CD14-positive monocyte (primary cell): ENCODE data around the gene SYCP2L. TPM values are rescaled to one million over a fixed set of nuclear protein-coding genes. Genes with fewer than 3 reads are reported as not detected.

ENCODE experiments used
- DNase-seq, 3 donors: peaks; one replicate each; pipeline ENCODE4 v3.0.0-alpha.2; 2011 to 2022
- H2AFZ ChIP-seq: 2 replicates; pipeline ENCODE4 v1.6.0; 2012; ENCODE audit warnings: mild to moderate bottlenecking, low read depth, low read length, inconsistent platforms; ENCODE audit not compliant: insufficient read depth, poor library complexity, severe bottlenecking
- H3K27ac ChIP-seq, 2 donors: 1 replicate in 1 of 2; 2 replicates in 1 of 2; pipeline ENCODE4 v1.5.1; 2012 to 2013; ENCODE audit warnings: low read length in 2 of 2, control low read depth in 1 of 2, inconsistent platforms in 1 of 2, low read depth in 1 of 2, mild to moderate bottlenecking in 1 of 2
- H3K27me3 ChIP-seq, 2 donors: one replicate each; pipeline versions ENCODE4 v1.6.0 to v1.6.1; 2011 to 2013; ENCODE audit warnings: low read length in 2 of 2; ENCODE audit not compliant: control insufficient read depth in 2 of 2, insufficient read depth in 2 of 2
- H3K36me3 ChIP-seq, 2 donors: replicated peaks in 1 of 2; 1 replicate in 1 of 2; 2 replicates in 1 of 2; pipeline versions ENCODE4 v1.5.1 to v1.6.1; 2012 to 2013; ENCODE audit warnings: low read length in 2 of 2, control low read depth in 1 of 2, inconsistent platforms in 1 of 2, mild to moderate bottlenecking in 1 of 2; ENCODE audit not compliant: insufficient read depth in 2 of 2, control insufficient read depth in 1 of 2
- H3K4me1 ChIP-seq, 2 donors: 1 replicate in 1 of 2; 2 replicates in 1 of 2; pipeline versions ENCODE4 v1.5.1 to v1.6.1; 2012 to 2013; ENCODE audit warnings: low read length in 2 of 2, control low read depth in 1 of 2, inconsistent platforms in 1 of 2, mild to moderate bottlenecking in 1 of 2, moderate library complexity in 1 of 2; ENCODE audit not compliant: insufficient read depth in 2 of 2, control insufficient read depth in 1 of 2
- H3K4me2 ChIP-seq: replicated peaks from 2 replicates; pipeline ENCODE3; 2012; ENCODE audit warnings: low read length, moderate library complexity, mild to moderate bottlenecking; ENCODE audit not compliant: poor library complexity, severe bottlenecking; ENCODE audit errors: extremely low read depth
- H3K4me3 ChIP-seq, 3 experiments: fragments of 200-600 bp in 1 of 3; sonication (generic) in 1 of 3; replicated peaks in 1 of 3; 1 replicate in 2 of 3; 2 replicates in 1 of 3; pipeline ENCODE4 v1.5.1; 2011 to 2013; ENCODE audit warnings: low read length in 3 of 3, mild to moderate bottlenecking in 3 of 3, control low read depth in 2 of 3, low read depth in 2 of 3, inconsistent platforms in 1 of 3, moderate library complexity in 1 of 3
- H3K79me2 ChIP-seq: 2 replicates; pipeline ENCODE4 v1.6.0; 2012; ENCODE audit warnings: mild to moderate bottlenecking, control low read depth, inconsistent platforms, low read length, moderate library complexity; ENCODE audit not compliant: insufficient read depth
- H3K9ac ChIP-seq: 2 replicates; pipeline ENCODE4 v1.6.0; 2017; ENCODE audit warnings: low read length, mild to moderate bottlenecking; ENCODE audit not compliant: insufficient read depth, poor library complexity, severe bottlenecking
- H3K9me3 ChIP-seq, 2 donors: replicated peaks in 1 of 2; 1 replicate in 1 of 2; 2 replicates in 1 of 2; pipeline versions ENCODE4 v1.5.1 to v1.6.1; 2012 to 2013; ENCODE audit warnings: low read length in 2 of 2, control low read depth in 1 of 2; ENCODE audit not compliant: control insufficient read depth in 1 of 2, insufficient read depth in 1 of 2
- H4K20me1 ChIP-seq: 2 replicates; pipeline ENCODE4 v1.6.0; 2012; ENCODE audit warnings: mild to moderate bottlenecking, low read length, control low read depth, moderate library complexity; ENCODE audit not compliant: insufficient read depth
- H3K27ac Mint-ChIP-seq, 7 donors: one replicate each; pipeline ENCODE4 v1.8.0; 2020; ENCODE audit warnings: mild to moderate bottlenecking in 7 of 7, mixed read lengths in 7 of 7, moderate library complexity in 6 of 7, inconsistent platforms in 2 of 7
- H3K27me3 Mint-ChIP-seq, 3 donors: one replicate each; pipeline ENCODE4 v1.8.0; 2021 to 2022; ENCODE audit warnings: low read depth in 3 of 3, mild to moderate bottlenecking in 3 of 3, mixed read lengths in 3 of 3, moderate library complexity in 3 of 3, inconsistent platforms in 1 of 3
- H3K36me3 Mint-ChIP-seq, 2 donors: one replicate each; pipeline ENCODE4 v1.8.0; 2020; ENCODE audit warnings: mixed read lengths in 2 of 2, inconsistent platforms in 1 of 2, mild to moderate bottlenecking in 1 of 2
- H3K4me1 Mint-ChIP-seq: one replicate; pipeline ENCODE4 v1.8.0; 2020; ENCODE audit warnings: mild to moderate bottlenecking, mixed read lengths
- H3K4me3 Mint-ChIP-seq, 2 donors: one replicate each; pipeline ENCODE4 v1.8.0; 2020; ENCODE audit warnings: mild to moderate bottlenecking in 2 of 2, mixed read lengths in 2 of 2, moderate library complexity in 1 of 2
- H3K9me3 Mint-ChIP-seq, 7 donors: one replicate each; pipeline ENCODE4 v1.8.0; 2020 to 2022; ENCODE audit warnings: mixed read lengths in 7 of 7, mild to moderate bottlenecking in 6 of 7, moderate library complexity in 6 of 7, inconsistent platforms in 2 of 7
- CTCF ChIP-seq: fragments of 200-600 bp; IDR thresholded peaks from one replicate; pipeline ENCODE4 v1.8.0; 2022; ENCODE audit warnings: antibody characterized with exemption, mild to moderate bottlenecking
- WGBS: methylation state at CpG from one replicate; pipeline ENCODE4 v1.1.5; 2013; ENCODE audit warnings: missing lambda C conversion rate; ENCODE audit not compliant: insufficient coverage; 5-methylcytosine and 5-hydroxymethylcytosine counted together
- intact Hi-C, 2 donors: fragments of 100-400 bp; cut with micrococcal nuclease; formaldehyde crosslinking; loops; one replicate each; pipeline versions ENCODE4 v1.15.0 to v1.15.1; 2023
- polyA plus RNA-seq, 3 donors: library from polyadenylated mRNA; depleted of rRNA in 1 of 3; unstranded in 2 of 3; stranded (reverse) in 1 of 3; fragments of 300-500 nt in 2 of 3; fragments of >200 nt in 1 of 3; fragmentation: Illumina TruSeq in 2 of 3; gene quantifications; 1 replicate in 2 of 3; 2 replicates in 1 of 3; pipeline ENCODE4 v1.2.3, GENCODE V29; 2012 to 2021

Gene SYCP2L
- polyA plus RNA-seq, 3 donors, result 0.08 TPM; not detected in 2

- Mint-ChIP-seq H3K27me3 (peaks cover 0 to 5% (median 4%) of the 10 kb centered on the region in 3 donors), H3K9me3 (peaks cover 4 to 20% (median 8%) of the 10 kb centered on the region in 7 donors), H3K27ac (no peak overlapping the region), H3K4me1 (no peaks in the 10 kb centered on the region), H3K4me3 (no peak overlapping the region), H3K36me3 (no peaks in the 10 kb centered on the region)
- intact Hi-C loops, result no loop called here
- no peak overlapping the region for H3K4me3 ChIP-seq
- H3K4me2 ChIP-seq, result no peak overlapping the region
- TF ChIP-seq CTCF, result no peak
- peak in 1 of 3 donors; percentile 18 for DNase-seq
- peaks cover 5 to 9% of the 10 kb centered on the region in 2 donors for H3K9me3 ChIP-seq
- H3K36me3 ChIP-seq, result no peaks in the 10 kb centered on the region
- no peaks in the 10 kb centered on the region for H3K4me1 ChIP-seq
- H3K27ac ChIP-seq, result no peak overlapping the region
- no peaks in the 10 kb centered on the region for H3K79me2 ChIP-seq
- no peak overlapping the region for H2AFZ ChIP-seq
- H3K9ac ChIP-seq, result no peak overlapping the region
- H3K27me3 ChIP-seq, result no peaks in the 10 kb centered on the region
- WGBS, result no CpG with 5 or more reads among the region's 1 CpG
- H4K20me1 ChIP-seq, result no peaks in the 10 kb centered on the region
Measured at GRCh38 chr6:10962673-10963072, 75.8 kb downstream of the SYCP2L start.

DNA sequence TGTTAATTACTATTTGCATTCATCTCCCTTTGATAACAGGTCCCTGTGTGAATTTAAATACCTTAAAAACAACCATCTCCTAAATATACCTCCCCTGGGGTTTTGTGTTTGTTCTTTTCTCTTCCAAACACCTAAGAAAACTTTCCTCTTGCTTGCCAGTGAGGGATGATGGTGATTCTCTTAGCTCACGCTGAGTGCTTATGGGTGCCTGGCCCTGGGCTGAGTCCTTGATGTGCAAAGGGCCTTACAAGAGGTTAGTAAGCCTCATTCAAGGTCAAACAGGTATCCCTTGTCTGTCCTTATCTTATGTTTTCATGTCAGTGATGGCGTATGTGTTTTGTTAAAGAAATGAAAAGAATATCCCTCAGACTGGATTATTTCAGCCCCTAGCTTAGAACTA is 76.3 kb downstream of the SYCP2L start:
- H3K36me3 Mint-ChIP-seq, result no peaks in the 10 kb centered on the region
- no peak overlapping the region for H3K4me3 Mint-ChIP-seq
- no peaks in the 10 kb centered on the region for H3K4me1 ChIP-seq
- intact Hi-C loops, result no loop called here
- no peak overlapping the region for H3K4me3 ChIP-seq
- H2AFZ ChIP-seq, result no peak overlapping the region
- no peak overlapping the region for H3K27ac Mint-ChIP-seq
- no peaks in the 10 kb centered on the region for H3K27me3 ChIP-seq
- no CpG with 5 or more reads among the region's 2 CpGs for WGBS
- no peak for TF ChIP-seq CTCF
- DNase-seq, result no peak
- no peaks in the 10 kb centered on the region for H3K4me1 Mint-ChIP-seq
- H3K9me3 Mint-ChIP-seq, result peaks cover 7 to 20% (median 11%) of the 10 kb centered on the region in 7 donors
- no peak overlapping the region for H3K9ac ChIP-seq
- H3K27ac ChIP-seq, result no peak overlapping the region
- no peaks in the 10 kb centered on the region for H3K79me2 ChIP-seq
- H3K4me2 ChIP-seq, result no peak overlapping the region
- H4K20me1 ChIP-seq, result no peaks in the 10 kb centered on the region
- H3K27me3 Mint-ChIP-seq, result peaks cover 0 to 5% (median 4%) of the 10 kb centered on the region in 3 donors
- H3K36me3 ChIP-seq, result no peaks in the 10 kb centered on the region
- H3K9me3 ChIP-seq, result peaks cover 5 to 9% of the 10 kb centered on the region in 2 donors
